ENCODE data around the gene KCND3. TPM values are rescaled to one million over a fixed set of nuclear protein-coding genes. Genes with fewer than 3 reads are reported as not detected.

Gene KCND3
- polyA plus RNA-seq, 1 donor (not counting 4 experiments of a cell fraction or from before 2014, with no cell fraction given): 0.21 TPM

GRCh38 chr1:111725192-111725591, 264.3 kb downstream of the KCND3 start:
- Histone ChIP-seq H3K27ac (ENCODE audit: control insufficient read depth, insufficient read depth, low read length) (no peak overlapping the region), H3K4me2 (ENCODE audit: control insufficient read depth, extremely low read depth, insufficient read depth, low read depth, low read length) (no peak overlapping the region), H3K79me2 (ENCODE audit: control insufficient read depth, insufficient read depth, low read length) (no peaks in the 10 kb centered on the region), H2AFZ (ENCODE audit: control insufficient read depth, low read length) (no peak overlapping the region), H3K4me3 (ENCODE audit: control insufficient read depth in 2 of 3, extremely low read depth in 1 of 3, insufficient read depth in 2 of 3, low read depth in 1 of 3, low read length in 3 of 3) (no peak overlapping the region), H4K20me1 (ENCODE audit: control insufficient read depth, extremely low read depth, insufficient read depth, low read length) (no peaks in the 10 kb centered on the region), H3K36me3 (ENCODE audit: control insufficient read depth in 2 of 2, extremely low read depth in 1 of 2, insufficient read depth in 2 of 2, low read length in 2 of 2) (peaks cover 0 to 2% of the 10 kb centered on the region in 2 experiments), H3K27me3 (ENCODE audit: control insufficient read depth, extremely low read depth, insufficient read depth, low read length) (no peaks in the 10 kb centered on the region), H3K4me1 (ENCODE audit: control insufficient read depth, extremely low read depth, insufficient read depth, low read length) (peaks cover 25% of the 10 kb centered on the region), H3K9me3 (ENCODE audit: control insufficient read depth, low read depth, low read length) (no peaks in the 10 kb centered on the region), H3K9ac (ENCODE audit: control insufficient read depth, extremely low read depth, insufficient read depth, low read length) (no peak overlapping the region), H3K9me1 (ENCODE audit: control insufficient read depth, extremely low read depth, insufficient read depth, low read length) (no peaks in the 10 kb centered on the region)
- TF ChIP-seq CTCF (optimal IDR thresholded peaks at IDR 0.05 in 1 of 3, IDR thresholded peaks at IDR 0.05 in 1 of 3, conservative IDR thresholded peaks at IDR 0.05 in 1 of 3; ENCODE audit: extremely low read depth in 1 of 3, insufficient read depth in 2 of 3, low read length in 3 of 3): no peak
- no peak for TF ChIP-seq EZH2 (IDR thresholded peaks at IDR 0.05; ENCODE audit: low read length)
- no peak for DNase-seq (ENCODE audit: low read depth, low spot score)
- FAIRE-seq: no peak
- dilution Hi-C loops (cut with MboI; ENCODE audit: extremely low pct_ligation_motif_present, low sequenced_read_pairs): no loop called here

- no peaks in the 10 kb centered on the region for H3K9me3 ChIP-seq (ENCODE audit: control insufficient read depth, low read depth, low read length)
- no peak for DNase-seq (ENCODE audit: low read depth, low spot score)
- H3K9ac ChIP-seq (ENCODE audit: control insufficient read depth, extremely low read depth, insufficient read depth, low read length): no peak overlapping the region
- H3K36me3 ChIP-seq (ENCODE audit: control insufficient read depth in 2 of 2, extremely low read depth in 1 of 2, insufficient read depth in 2 of 2, low read length in 2 of 2): peaks cover 0 to 2% of the 10 kb centered on the region in 2 experiments
- H3K4me1 ChIP-seq (ENCODE audit: control insufficient read depth, extremely low read depth, insufficient read depth, low read length): peaks cover 29% of the 10 kb centered on the region
- no peak overlapping the region for H3K27ac ChIP-seq (ENCODE audit: control insufficient read depth, insufficient read depth, low read length)
- H3K9me1 ChIP-seq (ENCODE audit: control insufficient read depth, extremely low read depth, insufficient read depth, low read length): no peaks in the 10 kb centered on the region
- FAIRE-seq: no peak
- no peaks in the 10 kb centered on the region for H3K27me3 ChIP-seq (ENCODE audit: control insufficient read depth, extremely low read depth, insufficient read depth, low read length)
- H3K79me2 ChIP-seq (ENCODE audit: control insufficient read depth, insufficient read depth, low read length): no peaks in the 10 kb centered on the region
- no peaks in the 10 kb centered on the region for H4K20me1 ChIP-seq (ENCODE audit: control insufficient read depth, extremely low read depth, insufficient read depth, low read length)
- no peak overlapping the region for H3K4me2 ChIP-seq (ENCODE audit: control insufficient read depth, extremely low read depth, insufficient read depth, low read depth, low read length)
- dilution Hi-C loops (cut with MboI; ENCODE audit: extremely low pct_ligation_motif_present, low sequenced_read_pairs): no loop called here
- TF ChIP-seq CTCF (optimal IDR thresholded peaks at IDR 0.05 in 1 of 3, IDR thresholded peaks at IDR 0.05 in 1 of 3, conservative IDR thresholded peaks at IDR 0.05 in 1 of 3; ENCODE audit: extremely low read depth in 1 of 3, insufficient read depth in 2 of 3, low read length in 3 of 3) (no peak), EZH2 (IDR thresholded peaks at IDR 0.05; ENCODE audit: low read length) (no peak)
- no peak overlapping the region for H2AFZ ChIP-seq (ENCODE audit: control insufficient read depth, low read length)
- H3K4me3 ChIP-seq (ENCODE audit: control insufficient read depth in 2 of 3, extremely low read depth in 1 of 3, insufficient read depth in 2 of 3, low read depth in 1 of 3, low read length in 3 of 3): no peak overlapping the region
Observed at GRCh38 chr1:111723871-111724270, 265.6 kb downstream of the KCND3 start.

Data from keratinocyte (primary cell).